Measurements from ENCODE around the gene DNAJC7.

Gene DNAJC7

GRCh38 chr17:42051013-42051400 lies 33.8 kb upstream of the DNAJC7 start:
- Histone ChIP-seq H3K27ac (ENCODE audit: low read depth, low read length) (no peak overlapping the region), H3K4me2 (ENCODE audit: low read length) (no peak overlapping the region), H3K9me2 (replicated peaks; ENCODE audit: control insufficient read depth, low read length) (no peaks in the 10 kb centered on the region), H3K79me2 (ENCODE audit: control insufficient read depth, low read length) (no peaks in the 10 kb centered on the region), H3F3A (ENCODE audit: control insufficient read depth, insufficient read depth) (no peaks in the 10 kb centered on the region), H3K27me3 (ENCODE audit: control insufficient read depth, low read length) (peaks cover 65% of the 10 kb centered on the region), H4K20me1 (ENCODE audit: control insufficient read depth, insufficient read depth, low read depth, low read length) (no peaks in the 10 kb centered on the region), H3K4me3 (ENCODE audit: low read length) (no peak overlapping the region), H3K9me3 (ENCODE audit: control insufficient read depth, insufficient read depth, low read length) (peaks cover under 1% of the 10 kb centered on the region; the same call in 1 of the 2 replicates), H3K4me1 (ENCODE audit: control insufficient read depth, low read length) (no peaks in the 10 kb centered on the region), H3K36me3 (ENCODE audit: control insufficient read depth, low read length) (no peaks in the 10 kb centered on the region)
- TF ChIP-seq EZH2phosphoT487 (IDR thresholded peaks at IDR 0.05; ENCODE audit: borderline replicate concordance, low read length): no peak
- TF ChIP-seq CTCF (IDR thresholded peaks at IDR 0.05; ENCODE audit: low read depth, low read length, poor library complexity, severe bottlenecking): no peak

GRCh38 chr17:42050393-42051012 lies 33.3 kb upstream of the DNAJC7 start, which contains the start of gene C17orf113:
Gene C17orf113 (minus strand): TSS chr17:42050601. CDS start chr17:42043376, 7,225 bp downstream.
- no peaks in the 10 kb centered on the region for H4K20me1 ChIP-seq (ENCODE audit: control insufficient read depth, insufficient read depth, low read depth, low read length)
- no peaks in the 10 kb centered on the region for H3K9me2 ChIP-seq (replicated peaks; ENCODE audit: control insufficient read depth, low read length)
- no peaks in the 10 kb centered on the region for H3K79me2 ChIP-seq (ENCODE audit: control insufficient read depth, low read length)
- no peaks in the 10 kb centered on the region for H3K4me1 ChIP-seq (ENCODE audit: control insufficient read depth, low read length)
- H3K27ac ChIP-seq (ENCODE audit: low read depth, low read length): no peak within 1 kb of the TSS
- no peaks in the 10 kb centered on the region for H3F3A ChIP-seq (ENCODE audit: control insufficient read depth, insufficient read depth)
- no peaks in the 10 kb centered on the region for H3K36me3 ChIP-seq (ENCODE audit: control insufficient read depth, low read length)
- H3K4me2 ChIP-seq (ENCODE audit: low read length): peak within 1 kb of the TSS; percentile 28
- no peaks in the 10 kb centered on the region for H3K9me3 ChIP-seq (ENCODE audit: control insufficient read depth, insufficient read depth, low read length)
- no peak for TF ChIP-seq EZH2phosphoT487 (IDR thresholded peaks at IDR 0.05; ENCODE audit: borderline replicate concordance, low read length)
- TF ChIP-seq CTCF (IDR thresholded peaks at IDR 0.05; ENCODE audit: low read depth, low read length, poor library complexity, severe bottlenecking): peak; percentile 53
- H3K27me3 ChIP-seq (ENCODE audit: control insufficient read depth, low read length): peaks cover 65% of the 10 kb centered on the region
- H3K4me3 ChIP-seq (ENCODE audit: low read length): peak within 1 kb of the TSS; percentile 4; the same call in 1 of the 2 replicates

- H3F3A ChIP-seq (ENCODE audit: control insufficient read depth, insufficient read depth): no peaks in the 10 kb centered on the region
- TF ChIP-seq EZH2phosphoT487 (IDR thresholded peaks at IDR 0.05; ENCODE audit: borderline replicate concordance, low read length) (no peak), CTCF (IDR thresholded peaks at IDR 0.05; ENCODE audit: low read depth, low read length, poor library complexity, severe bottlenecking) (no peak)
- no peaks in the 10 kb centered on the region for H3K9me3 ChIP-seq (ENCODE audit: control insufficient read depth, insufficient read depth, low read length)
- peak overlapping the region; percentile 4; the same call in 1 of the 2 replicates for H3K4me3 ChIP-seq (ENCODE audit: low read length)
- H3K4me2 ChIP-seq (ENCODE audit: low read length): peak overlapping the region; percentile 28
- H3K9me2 ChIP-seq (replicated peaks; ENCODE audit: control insufficient read depth, low read length): no peaks in the 10 kb centered on the region
- no peaks in the 10 kb centered on the region for H3K79me2 ChIP-seq (ENCODE audit: control insufficient read depth, low read length)
- H3K27ac ChIP-seq (ENCODE audit: low read depth, low read length): no peak overlapping the region
- H4K20me1 ChIP-seq (ENCODE audit: control insufficient read depth, insufficient read depth, low read depth, low read length): no peaks in the 10 kb centered on the region
- H3K36me3 ChIP-seq (ENCODE audit: control insufficient read depth, low read length): no peaks in the 10 kb centered on the region
- no peaks in the 10 kb centered on the region for H3K4me1 ChIP-seq (ENCODE audit: control insufficient read depth, low read length)
- H3K27me3 ChIP-seq (ENCODE audit: control insufficient read depth, low read length): peaks cover 60% of the 10 kb centered on the region
Measured at GRCh38 chr17:42049834-42050392, 32.7 kb upstream of the DNAJC7 start.
